Right lobe of liver (tissue), 4 donors: ENCODE data around the gene IGSF22.

Source experiments
- POLR2A ChIP-seq: fragments of 450-650 bp; IDR thresholded peaks from one replicate; pipeline ENCODE4 v1.6.1; 2017; ENCODE audit warnings: antibody characterized with exemption, mild to moderate bottlenecking
- TF ChIP-seq, protein P1 (sequence below), 4 donors: fragments of 200-600 bp in 3 of 4; fragments of 450-650 bp in 1 of 4; IDR thresholded peaks; one replicate each; pipeline versions ENCODE4 v1.5.1 to v1.8.0; 2016 to 2022; ENCODE audit warnings: antibody characterized with exemption in 4 of 4, mild to moderate bottlenecking in 2 of 4
- donor health status: DM: no; HTN: no; CAD: no.
- donor health status: DM: no; HTN: no; CAD: no.
- donor health status: DM: no; HTN: yes; CAD: no.

DNA sequence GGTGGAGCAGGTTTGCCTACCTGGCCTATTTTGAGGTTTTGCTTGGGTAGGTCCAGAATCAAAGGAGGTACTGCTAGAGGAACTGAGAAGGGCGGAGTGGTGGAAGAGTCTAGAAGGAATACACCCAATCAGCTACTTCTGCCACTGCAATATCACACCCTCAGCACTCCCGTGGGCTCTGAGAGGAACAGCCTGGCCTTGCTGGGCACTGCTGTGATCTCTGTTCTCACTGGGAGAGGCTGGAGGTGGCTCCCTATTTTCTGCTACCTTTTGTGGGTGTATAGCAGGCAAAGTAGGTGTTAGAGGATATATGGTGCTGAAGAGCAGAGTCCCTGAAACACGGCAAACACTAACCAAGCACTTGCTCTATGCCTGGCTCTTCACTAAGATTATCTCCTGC is 25.0 kb upstream of the IGSF22 start:
- TF ChIP-seq, protein P1, sequence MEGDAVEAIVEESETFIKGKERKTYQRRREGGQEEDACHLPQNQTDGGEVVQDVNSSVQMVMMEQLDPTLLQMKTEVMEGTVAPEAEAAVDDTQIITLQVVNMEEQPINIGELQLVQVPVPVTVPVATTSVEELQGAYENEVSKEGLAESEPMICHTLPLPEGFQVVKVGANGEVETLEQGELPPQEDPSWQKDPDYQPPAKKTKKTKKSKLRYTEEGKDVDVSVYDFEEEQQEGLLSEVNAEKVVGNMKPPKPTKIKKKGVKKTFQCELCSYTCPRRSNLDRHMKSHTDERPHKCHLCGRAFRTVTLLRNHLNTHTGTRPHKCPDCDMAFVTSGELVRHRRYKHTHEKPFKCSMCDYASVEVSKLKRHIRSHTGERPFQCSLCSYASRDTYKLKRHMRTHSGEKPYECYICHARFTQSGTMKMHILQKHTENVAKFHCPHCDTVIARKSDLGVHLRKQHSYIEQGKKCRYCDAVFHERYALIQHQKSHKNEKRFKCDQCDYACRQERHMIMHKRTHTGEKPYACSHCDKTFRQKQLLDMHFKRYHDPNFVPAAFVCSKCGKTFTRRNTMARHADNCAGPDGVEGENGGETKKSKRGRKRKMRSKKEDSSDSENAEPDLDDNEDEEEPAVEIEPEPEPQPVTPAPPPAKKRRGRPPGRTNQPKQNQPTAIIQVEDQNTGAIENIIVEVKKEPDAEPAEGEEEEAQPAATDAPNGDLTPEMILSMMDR (IDR thresholded peaks at IDR 0.05) = no peak
- TF ChIP-seq POLR2A = no peak
